Kidney (tissue), 14 donors: ENCODE measurements around the gene MAGI1. TPM values are rescaled to one million over a fixed set of nuclear protein-coding genes. Genes with fewer than 3 reads are reported as not detected.

Source experiments
- DNase-seq, 5 donors: peaks; one replicate each; pipeline ENCODE4 v3.0.0-alpha.2; 2013 to 2020
- FAIRE-seq: peaks from 2 replicates; lab custom pipeline; 2012; peaks lifted over from hg19 to GRCh38; lab: Jason Lieb, UNC
- H3K27ac ChIP-seq, 2 donors: one replicate each; pipeline ENCODE4 v1.7.0; 2013; ENCODE audit warnings: low read depth in 2 of 2, low read length in 2 of 2, inconsistent platforms in 1 of 2
- H3K27me3 ChIP-seq: one replicate; pipeline ENCODE4 v1.7.1; 2013; ENCODE audit warnings: low read length, inconsistent platforms; ENCODE audit not compliant: control insufficient read depth, insufficient read depth
- H3K36me3 ChIP-seq, 3 donors: one replicate each; pipeline versions ENCODE4 v1.7.0 to v1.7.1; 2013; ENCODE audit warnings: low read length in 3 of 3, control low read depth in 1 of 3, inconsistent platforms in 1 of 3; ENCODE audit not compliant: insufficient read depth in 3 of 3, control insufficient read depth in 2 of 3
- H3K4me1 ChIP-seq, 3 donors: one replicate each; pipeline versions ENCODE4 v1.7.0 to v1.7.1; 2013; ENCODE audit warnings: low read length in 3 of 3, inconsistent platforms in 1 of 3, low read depth in 1 of 3; ENCODE audit not compliant: control insufficient read depth in 2 of 3, insufficient read depth in 2 of 3
- H3K4me3 ChIP-seq, 3 donors: one replicate each; pipeline versions ENCODE4 v1.7.0 to v1.8.1; 2013; ENCODE audit warnings: low read length in 3 of 3, control low read depth in 1 of 3, inconsistent platforms in 1 of 3
- H3K9ac ChIP-seq, 3 donors: one replicate each; pipeline versions ENCODE4 v1.7.0 to v1.7.1; 2013; ENCODE audit warnings: low read length in 3 of 3, control low read depth in 1 of 3, inconsistent platforms in 1 of 3
- H3K9me3 ChIP-seq, 3 donors: one replicate each; pipeline versions ENCODE4 v1.7.0 to v1.7.1; 2013; ENCODE audit warnings: low read length in 3 of 3, control low read depth in 1 of 3, inconsistent platforms in 1 of 3; ENCODE audit not compliant: control insufficient read depth in 2 of 3, insufficient read depth in 1 of 3
- intact Hi-C: fragments of 100-400 bp; cut with DNase I; formaldehyde crosslinking; loops from one replicate; pipeline ENCODE4 v1.11.1; 2022
- polyA plus RNA-seq: library from polyadenylated mRNA; stranded (reverse); fragments of 350-450 nt; fragmentation: Illumina TruSeq; extraction: RNeasy Lipid Tissue Mini Kit (QIAGEN cat#74804); gene quantifications from one replicate; pipeline ENCODE4 v1.2.3, GENCODE V29; 2014; ENCODE audit warnings: low read depth, low replicate concordance; ENCODE audit not compliant: insufficient read depth
- total RNA-seq: library from RNA; stranded (reverse); fragmentation: NEBNext Ultra II Directional; extraction: Animal tissue kit (Norgen Biotek cat#: 25700); gene quantifications from one replicate; pipeline ENCODE4 v1.2.1, GENCODE V29; 2021
- TF ChIP-seq, protein P1 (sequence below): IDR thresholded peaks from 3 replicates; pipeline ENCODE4 v1.5.1; 2012; ENCODE audit warnings: mild to moderate bottlenecking, moderate library complexity, borderline replicate concordance; ENCODE audit not compliant: insufficient read depth; ENCODE audit errors: extremely low read depth
- donor health status: control.
- donor health status: control.
- donor health status: control.
- donor health status: control.
- donor health status: control.
- donor health status: DM: yes; HTN: yes; CAD: no.
- donor health status: Normal renal cell carcinoma (clear cell type).

MAGI1 gene
- total and polyA plus RNA-seq, 2 donors from 2014 or later, result 8.2 to 42.8 TPM

DNA sequence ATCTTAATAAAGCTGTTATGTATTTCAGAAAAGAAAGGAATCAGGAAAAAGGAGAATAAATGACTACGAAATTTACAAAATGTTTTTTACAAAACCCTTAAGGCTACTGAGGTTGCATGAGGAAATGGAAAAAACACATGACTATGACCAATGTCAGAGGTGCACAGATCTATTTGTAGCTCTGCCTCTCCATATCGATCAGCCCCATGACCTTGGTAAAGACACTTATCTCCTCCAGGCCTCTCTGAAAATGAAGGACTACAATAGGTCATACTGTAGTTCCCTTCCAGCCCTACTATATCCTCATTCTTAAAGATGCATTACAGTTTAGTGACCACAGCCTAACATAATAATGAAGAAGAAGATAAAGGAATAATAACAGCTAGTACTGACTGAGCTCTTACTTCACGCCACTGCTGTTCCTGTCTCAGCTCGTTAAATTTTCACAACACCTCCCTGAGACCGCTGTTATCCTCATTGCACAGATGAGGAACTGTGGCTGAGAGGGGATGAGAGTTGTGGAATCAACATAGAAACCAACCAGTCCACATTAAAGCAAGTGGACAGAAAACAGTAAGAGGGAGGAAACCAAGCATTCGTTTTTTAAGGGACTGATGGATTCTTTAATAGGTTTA is 163.2 kb downstream of the MAGI1 start:
- intact Hi-C loops, result no loop called here
- Histone ChIP-seq H3K36me3 (no peaks in the 10 kb centered on the region), H3K4me3 (no peak overlapping the region), H3K4me1 (peaks cover 0 to 21% (median 7%) of the 10 kb centered on the region in 3 donors), H3K9me3 (no peaks in the 10 kb centered on the region), H3K27me3 (no peaks in the 10 kb centered on the region), H3K27ac (no peak overlapping the region), H3K9ac (no peak overlapping the region)
- DNase-seq (no peak), FAIRE-seq (no peak)
- TF ChIP-seq, protein P1, sequence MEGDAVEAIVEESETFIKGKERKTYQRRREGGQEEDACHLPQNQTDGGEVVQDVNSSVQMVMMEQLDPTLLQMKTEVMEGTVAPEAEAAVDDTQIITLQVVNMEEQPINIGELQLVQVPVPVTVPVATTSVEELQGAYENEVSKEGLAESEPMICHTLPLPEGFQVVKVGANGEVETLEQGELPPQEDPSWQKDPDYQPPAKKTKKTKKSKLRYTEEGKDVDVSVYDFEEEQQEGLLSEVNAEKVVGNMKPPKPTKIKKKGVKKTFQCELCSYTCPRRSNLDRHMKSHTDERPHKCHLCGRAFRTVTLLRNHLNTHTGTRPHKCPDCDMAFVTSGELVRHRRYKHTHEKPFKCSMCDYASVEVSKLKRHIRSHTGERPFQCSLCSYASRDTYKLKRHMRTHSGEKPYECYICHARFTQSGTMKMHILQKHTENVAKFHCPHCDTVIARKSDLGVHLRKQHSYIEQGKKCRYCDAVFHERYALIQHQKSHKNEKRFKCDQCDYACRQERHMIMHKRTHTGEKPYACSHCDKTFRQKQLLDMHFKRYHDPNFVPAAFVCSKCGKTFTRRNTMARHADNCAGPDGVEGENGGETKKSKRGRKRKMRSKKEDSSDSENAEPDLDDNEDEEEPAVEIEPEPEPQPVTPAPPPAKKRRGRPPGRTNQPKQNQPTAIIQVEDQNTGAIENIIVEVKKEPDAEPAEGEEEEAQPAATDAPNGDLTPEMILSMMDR, result no peak

- no peak for FAIRE-seq
- H3K4me3 ChIP-seq, result no peak overlapping the region
- intact Hi-C loops, result no loop called here
- DNase-seq, result no peak
- no peak overlapping the region for H3K27ac ChIP-seq
- no peaks in the 10 kb centered on the region for H3K9me3 ChIP-seq
- H3K9ac ChIP-seq, result no peak overlapping the region
- H3K36me3 ChIP-seq, result no peaks in the 10 kb centered on the region
- peaks cover 0 to 21% (median 9%) of the 10 kb centered on the region in 3 donors for H3K4me1 ChIP-seq
- no peaks in the 10 kb centered on the region for H3K27me3 ChIP-seq
- TF ChIP-seq, protein P1, result no peak
Observed at GRCh38 chr3:65873869-65874268, 164.8 kb downstream of the MAGI1 start.

- no peaks in the 10 kb centered on the region for H3K36me3 ChIP-seq
- TF ChIP-seq, protein P1, result no peak
- no peak overlapping the region for H3K4me3 ChIP-seq
- no peak overlapping the region for H3K27ac ChIP-seq
- H3K27me3 ChIP-seq, result no peaks in the 10 kb centered on the region
- intact Hi-C loops, result no loop called here
- DNase-seq (no peak), FAIRE-seq (no peak)
- H3K9ac ChIP-seq, result no peak overlapping the region
- peaks cover 0 to 21% (median 11%) of the 10 kb centered on the region in 3 donors for H3K4me1 ChIP-seq
- H3K9me3 ChIP-seq, result no peaks in the 10 kb centered on the region
Observed at GRCh38 chr3:65873028-65873427, 165.7 kb downstream of the MAGI1 start.
